ENCODE results near the gene MAN2A1.

- no peak for TF ChIP-seq TCF7L2 (IDR thresholded peaks at IDR 0.05; ENCODE audit: borderline replicate concordance, low read depth, low read length)
- TF ChIP-seq CTCF (tag by site-specific recombination; IDR thresholded peaks at IDR 0.05): no peak
- no peak for TF ChIP-seq ZSCAN5A (tag by site-specific recombination; IDR thresholded peaks at IDR 0.05)
- no peak for TF ChIP-seq ZNF560 (tag by site-specific recombination; IDR thresholded peaks at IDR 0.05; ENCODE audit: borderline replicate concordance)
- TF ChIP-seq ZBTB21 (tag by site-specific recombination; IDR thresholded peaks at IDR 0.05): no peak
- no peak for TF ChIP-seq PRDM4 (tag by site-specific recombination; IDR thresholded peaks at IDR 0.05)
- TF ChIP-seq ZNF10 (tag by site-specific recombination; IDR thresholded peaks at IDR 0.05): no peak
- no peak for TF ChIP-seq ZBTB8A (tag by site-specific recombination; IDR thresholded peaks at IDR 0.05)
- no peak for TF ChIP-seq ZNF366 (tag by site-specific recombination; conservative IDR thresholded peaks at IDR 0.05)
- TF ChIP-seq ZEB2 (tag by site-specific recombination; IDR thresholded peaks at IDR 0.05): no peak
- TF ChIP-seq ATF2 (tag by site-specific recombination; IDR thresholded peaks at IDR 0.05; ENCODE audit: low read depth): no peak
- TF ChIP-seq BCL11A (tag by site-specific recombination; IDR thresholded peaks at IDR 0.05; ENCODE audit: low read depth): no peak
- TF ChIP-seq ELK4 (IDR thresholded peaks at IDR 0.05; ENCODE audit: borderline replicate concordance, low read depth, low read length): no peak
Observed at GRCh38 chr5:109816732-109817131, 127.0 kb downstream of the MAN2A1 start.
